Bone marrow (tissue), 2 donors: ENCODE results near the gene B4GALNT1.
A peak's percentile ranks its signal among the peaks of the same experiment; 100 is the strongest.
"Not testable (repeated sequence)": the region's sequence is repeated elsewhere in the genome, so short reads cannot be mapped to it uniquely, and the experiment has no call there.

Experiments used
- DNase-seq, 2 donors: peaks; one replicate each; lab custom pipeline; 2025; lab: John Stamatoyannopoulos, UW

B4GALNT1 gene

GRCh38 chr12:57609101-57609780 is 23.8 kb downstream of the B4GALNT1 start:
- no peak for DNase-seq

GRCh38 chr12:57607958-57608663 is 24.9 kb downstream of the B4GALNT1 start:
- no peak for DNase-seq

- DNase-seq: no peak
Measured at GRCh38 chr12:57606821-57607220, 26.2 kb downstream of the B4GALNT1 start.

GRCh38 chr12:57606399-57606798 is 26.6 kb downstream of the B4GALNT1 start:
- DNase-seq: no peak

GRCh38 chr12:57605811-57606311 is 27.1 kb downstream of the B4GALNT1 start:
- DNase-seq: no peak

- DNase-seq: no peak
Measured at GRCh38 chr12:57604992-57605810, 27.8 kb downstream of the B4GALNT1 start.

GRCh38 chr12:57604454-57604991 is 28.5 kb downstream of the B4GALNT1 start, which contains the start of gene DTX3:
Gene DTX3, plus strand, starts transcription at chr12:57604824. Its CDS starts 1,694 bp downstream, at chr12:57606518.
- DNase-seq: no peak

GRCh38 chr12:57603815-57604453 is 29.1 kb downstream of the B4GALNT1 start:
- DNase-seq: no peak

- no peak for DNase-seq
Measured at GRCh38 chr12:57603324-57603723, 29.7 kb downstream of the B4GALNT1 start.

GRCh38 chr12:57602544-57602943 is 30.5 kb downstream of the B4GALNT1 start:
- no peak for DNase-seq

- DNase-seq: no peak
Measured at GRCh38 chr12:57600395-57600794, 32.6 kb downstream of the B4GALNT1 start.

GRCh38 chr12:57593187-57593586 is 39.8 kb downstream of the B4GALNT1 start:
- DNase-seq: no peak

GRCh38 chr12:57592551-57593165 is 40.3 kb downstream of the B4GALNT1 start:
- no peak for DNase-seq

GRCh38 chr12:57591782-57592325 is 41.1 kb downstream of the B4GALNT1 start:
- DNase-seq: no peak

- peak in 1 of 2 donors; percentile 57 for DNase-seq
Measured at GRCh38 chr12:57590864-57591781, 41.9 kb downstream of the B4GALNT1 start, which contains the start of gene PIP4K2C. Gene PIP4K2C, plus strand, starts transcription at chr12:57591192. Its CDS starts 98 bp downstream, at chr12:57591290.

GRCh38 chr12:57590479-57590863 is 42.5 kb downstream of the B4GALNT1 start:
- DNase-seq: no peak

GRCh38 chr12:57588951-57589610 is 43.9 kb downstream of the B4GALNT1 start:
- DNase-seq: not testable (repeated sequence)

- no peak for DNase-seq
Measured at GRCh38 chr12:57586832-57587429, 46.1 kb downstream of the B4GALNT1 start.

GRCh38 chr12:57586128-57586527 is 46.9 kb downstream of the B4GALNT1 start:
- no peak for DNase-seq
